Measurements from ENCODE around the gene NLRX1.

DNA sequence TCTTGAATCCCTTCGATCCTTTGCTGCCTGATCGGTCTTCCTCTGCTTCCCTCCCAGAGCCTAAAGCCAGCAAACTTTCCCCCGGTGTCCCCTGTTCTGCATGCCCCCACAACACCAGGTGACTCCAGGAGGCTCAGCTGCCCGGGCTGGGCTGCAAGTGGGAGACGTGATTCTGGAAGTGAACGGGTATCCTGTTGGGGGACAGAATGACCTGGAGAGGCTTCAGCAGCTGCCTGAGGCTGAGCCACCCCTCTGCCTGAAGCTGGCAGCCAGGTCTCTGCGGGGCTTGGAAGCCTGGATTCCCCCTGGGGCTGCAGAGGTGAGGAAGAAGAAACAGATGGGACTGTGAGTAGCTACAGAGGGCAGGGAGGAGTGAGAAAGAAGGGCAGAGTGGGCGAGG is 20.4 kb downstream of the NLRX1 start:
- TF ChIP-seq, protein P1, sequence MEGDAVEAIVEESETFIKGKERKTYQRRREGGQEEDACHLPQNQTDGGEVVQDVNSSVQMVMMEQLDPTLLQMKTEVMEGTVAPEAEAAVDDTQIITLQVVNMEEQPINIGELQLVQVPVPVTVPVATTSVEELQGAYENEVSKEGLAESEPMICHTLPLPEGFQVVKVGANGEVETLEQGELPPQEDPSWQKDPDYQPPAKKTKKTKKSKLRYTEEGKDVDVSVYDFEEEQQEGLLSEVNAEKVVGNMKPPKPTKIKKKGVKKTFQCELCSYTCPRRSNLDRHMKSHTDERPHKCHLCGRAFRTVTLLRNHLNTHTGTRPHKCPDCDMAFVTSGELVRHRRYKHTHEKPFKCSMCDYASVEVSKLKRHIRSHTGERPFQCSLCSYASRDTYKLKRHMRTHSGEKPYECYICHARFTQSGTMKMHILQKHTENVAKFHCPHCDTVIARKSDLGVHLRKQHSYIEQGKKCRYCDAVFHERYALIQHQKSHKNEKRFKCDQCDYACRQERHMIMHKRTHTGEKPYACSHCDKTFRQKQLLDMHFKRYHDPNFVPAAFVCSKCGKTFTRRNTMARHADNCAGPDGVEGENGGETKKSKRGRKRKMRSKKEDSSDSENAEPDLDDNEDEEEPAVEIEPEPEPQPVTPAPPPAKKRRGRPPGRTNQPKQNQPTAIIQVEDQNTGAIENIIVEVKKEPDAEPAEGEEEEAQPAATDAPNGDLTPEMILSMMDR (IDR thresholded peaks at IDR 0.05) = no peak
- TF ChIP-seq SIN3A (IDR thresholded peaks at IDR 0.05; ENCODE audit: borderline replicate concordance, insufficient read depth, low read depth, low read length) (no peak), TCF7L2 (IDR thresholded peaks at IDR 0.05; ENCODE audit: low read depth, low read length) (no peak), POLR2AphosphoS5 (IDR thresholded peaks at IDR 0.05; ENCODE audit: low read depth, low read length) (no peak)

Data from Panc1 (cell line).